GM19438 (cell line): ENCODE measurements around the gene CHTF18.

Experiments
- ATAC-seq: cut with Tn5 transposase; IDR thresholded peaks from one replicate; pipeline ENCODE4 v1.9.1; 2021; ENCODE audit warnings: low read depth; ENCODE audit not compliant: unreplicated experiment

Gene CHTF18

DNA sequence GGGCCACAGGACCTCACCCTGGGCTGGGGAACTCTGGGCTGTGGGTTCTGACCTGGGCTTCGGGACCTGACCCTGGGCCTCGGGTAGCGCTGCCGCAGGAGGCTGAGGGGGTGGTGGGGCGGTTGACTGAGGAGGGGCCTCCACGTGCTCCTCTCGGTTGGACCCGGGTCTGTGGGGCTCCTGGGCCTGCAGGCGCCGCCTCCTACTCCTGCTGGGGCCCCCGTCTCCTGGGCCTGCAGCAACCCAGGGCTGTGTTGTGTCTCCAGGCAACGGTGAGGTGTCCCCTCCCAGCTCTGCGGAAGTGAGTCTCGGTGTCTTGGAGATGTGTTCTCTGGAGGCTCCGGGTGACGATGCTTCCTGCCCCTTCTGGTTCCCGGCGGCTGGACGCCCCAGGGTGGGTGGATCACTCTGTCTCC lies 53.6 kb downstream of the CHTF18 start:
- no peak for ATAC-seq

DNA sequence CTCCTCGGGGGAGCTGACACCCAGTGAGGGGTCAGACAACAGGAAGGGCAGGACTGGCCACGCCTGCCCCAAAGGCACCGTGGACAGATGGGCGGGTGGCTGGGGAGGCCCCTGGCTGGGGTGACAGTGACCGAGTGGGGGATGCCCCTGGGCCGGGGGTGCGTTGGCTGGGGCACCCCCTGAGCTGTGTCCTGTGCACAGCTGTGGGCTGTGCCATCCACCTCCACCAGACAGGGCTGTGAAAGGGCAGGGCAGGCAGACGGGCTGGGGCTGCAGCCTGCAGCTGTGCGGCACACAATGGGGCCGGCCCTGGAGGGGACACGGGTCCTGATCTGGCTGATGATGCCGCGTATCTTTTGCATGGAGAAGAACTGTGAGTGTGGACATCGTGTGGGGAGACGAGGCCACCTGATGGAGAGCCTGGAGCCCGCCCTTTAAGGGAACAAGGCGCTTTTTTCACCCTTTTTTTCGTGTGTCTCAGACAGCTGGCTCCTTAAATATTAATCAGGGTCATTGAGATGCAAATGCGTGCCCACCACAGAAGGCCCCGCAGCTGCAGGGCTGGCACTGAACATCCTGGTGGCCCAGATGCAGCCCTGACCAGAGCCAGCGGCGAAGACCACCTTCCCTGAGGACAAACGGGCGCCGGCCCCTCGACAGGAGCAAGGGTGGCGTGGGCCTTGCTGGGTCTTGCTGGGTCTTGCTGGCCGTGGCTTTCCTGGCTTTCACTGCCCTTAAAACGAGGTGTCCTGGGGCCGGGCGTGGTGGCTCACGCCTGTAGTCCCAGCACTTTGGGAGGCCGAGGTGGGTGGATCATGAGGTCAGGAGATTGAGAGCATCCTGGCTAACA lies 54.5 kb downstream of the CHTF18 start:
- no peak for ATAC-seq

DNA sequence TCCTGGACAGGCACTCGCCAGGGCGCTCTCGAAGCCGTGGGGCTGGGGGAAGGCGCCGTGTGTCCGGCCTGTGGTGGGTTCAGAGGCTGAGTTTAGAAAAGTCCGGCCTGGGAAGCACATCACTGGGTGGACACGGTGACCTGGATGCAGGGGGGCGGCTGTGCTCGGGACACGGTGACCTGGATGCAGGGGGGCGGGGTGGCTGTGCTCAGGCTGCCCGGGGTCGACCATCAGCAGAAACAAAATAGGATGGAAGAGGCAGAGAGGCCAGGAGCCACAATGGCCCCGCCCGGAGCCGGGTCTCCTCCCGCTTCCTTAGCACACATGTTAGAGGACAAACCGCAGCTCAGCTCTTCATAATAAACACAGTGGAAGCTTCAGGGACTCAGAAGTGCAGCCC lies 55.4 kb downstream of the CHTF18 start:
- no peak for ATAC-seq

DNA sequence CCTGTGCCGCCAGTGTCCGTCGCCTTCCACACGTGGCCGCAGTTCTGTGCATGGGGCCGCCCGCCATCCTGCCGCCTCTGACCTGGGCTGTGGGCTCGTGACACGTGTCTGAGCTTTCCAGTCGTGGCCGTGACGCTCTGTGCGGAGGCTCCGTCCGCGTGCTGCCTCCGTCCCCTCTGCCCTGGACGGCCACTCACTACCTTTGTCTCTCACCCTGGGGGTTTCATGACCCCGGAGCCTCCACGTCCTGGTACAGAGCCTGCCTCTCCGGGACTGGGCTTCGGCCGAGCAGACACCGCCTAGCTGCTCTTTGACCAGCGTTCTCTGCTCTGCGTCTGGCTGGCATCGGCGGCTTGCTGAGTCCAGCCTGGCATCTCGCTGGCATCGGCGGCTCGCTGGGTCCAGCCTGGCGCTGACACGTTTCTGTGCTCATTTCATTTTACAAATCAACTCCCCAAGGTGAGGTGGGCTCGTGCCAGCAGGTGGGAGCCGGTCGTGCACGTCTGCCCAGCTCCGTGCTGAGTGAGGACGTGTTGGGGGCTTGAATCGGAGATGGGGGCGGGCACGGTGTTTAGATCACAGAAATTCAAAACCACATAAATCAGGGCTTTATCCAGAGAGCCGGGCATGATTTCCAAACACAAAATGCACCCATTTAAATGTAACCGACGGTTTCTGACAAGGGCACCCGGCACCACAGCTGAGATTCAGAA lies 56.4 kb downstream of the CHTF18 start:
- ATAC-seq = no peak

DNA sequence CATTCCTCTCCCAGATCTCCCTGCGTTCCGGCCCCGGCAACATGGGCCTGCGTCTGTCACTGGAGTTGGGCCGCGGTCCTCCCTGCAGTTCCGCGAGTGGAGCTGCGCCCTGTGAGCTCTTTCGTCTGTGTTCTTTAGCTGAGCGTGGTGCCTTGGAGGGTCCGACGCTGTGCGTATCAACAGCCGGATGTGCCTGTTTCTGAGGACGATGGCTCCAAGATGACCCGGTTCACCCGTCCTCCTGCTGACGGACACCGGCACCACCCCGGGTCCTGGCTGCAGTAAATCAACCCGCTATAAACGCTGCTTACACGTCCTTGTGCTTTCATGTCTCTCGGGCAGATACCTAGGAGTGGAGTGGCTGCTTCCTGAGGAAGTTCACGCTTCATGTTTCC lies 56.9 kb downstream of the CHTF18 start:
- no peak for ATAC-seq

DNA sequence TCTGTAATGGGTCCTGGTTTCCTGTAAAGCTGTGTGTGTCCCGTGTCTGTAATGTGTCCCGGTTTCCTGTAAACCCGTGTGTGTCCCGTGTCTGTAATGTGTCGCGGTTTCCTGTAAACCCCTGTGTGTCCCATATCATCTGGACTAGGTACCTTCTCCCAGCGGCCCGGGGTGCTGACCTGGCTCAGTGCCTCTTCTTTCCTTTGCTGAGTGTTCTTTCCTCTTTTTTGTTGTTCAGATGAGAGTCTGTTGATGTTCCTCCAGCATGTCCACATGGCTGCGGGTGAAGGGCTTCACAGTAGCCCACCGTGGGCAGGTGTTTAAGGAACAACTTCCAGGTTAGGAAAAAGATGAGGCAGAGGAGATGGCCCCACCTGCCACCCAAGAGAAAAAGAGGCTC lies 58.7 kb downstream of the CHTF18 start:
- ATAC-seq = no peak
